Neutrophil (primary cell): ENCODE results near the gene PCSK2.

Experiments
- H3K27ac ChIP-seq: fragments of 200-600 bp; sonication (generic); 2 replicates; pipeline ENCODE4 v1.5.1; 2016; ENCODE audit warnings: mild to moderate bottlenecking, moderate library complexity
- H3K27me3 ChIP-seq: fragments of 200-600 bp; sonication (generic); 2 replicates; pipeline ENCODE4 v1.6.0; 2016; ENCODE audit warnings: mild to moderate bottlenecking
- H3K36me3 ChIP-seq: fragments of 200-600 bp; sonication (generic); 2 replicates; pipeline ENCODE4 v1.5.1; 2017
- H3K4me1 ChIP-seq, 2 experiments: fragments of 200-600 bp in 1 of 2; sonication (generic) in 1 of 2; 1 replicate in 1 of 2; 2 replicates in 1 of 2; pipeline versions ENCODE4 v1.5.1 to v1.6.1; 2013 to 2016; ENCODE audit warnings: low read depth in 1 of 2, low read length in 1 of 2, mild to moderate bottlenecking in 1 of 2, moderate library complexity in 1 of 2; ENCODE audit not compliant: control insufficient read depth in 1 of 2, insufficient read depth in 1 of 2
- H3K4me3 ChIP-seq, 2 experiments: fragments of 200-600 bp in 1 of 2; sonication (generic) in 1 of 2; 1 replicate in 1 of 2; 2 replicates in 1 of 2; pipeline ENCODE4 v1.5.1; 2013 to 2016; ENCODE audit warnings: low read depth in 1 of 2, low read length in 1 of 2, mild to moderate bottlenecking in 1 of 2, moderate library complexity in 1 of 2
- H3K9me3 ChIP-seq: fragments of 200-600 bp; sonication (generic); 2 replicates; pipeline ENCODE4 v1.5.1; 2016
- CTCF ChIP-seq: fragments of 200-600 bp; sonication (generic); IDR thresholded peaks from 2 replicates; pipeline ENCODE4 v1.5.1; 2016; ENCODE audit warnings: antibody characterized with exemption

Gene PCSK2

GRCh38 chr20:17505636-17506517 is 279.0 kb downstream of the PCSK2 start:
- Histone ChIP-seq H3K27ac (peak overlapping the region; percentile 65), H3K27me3 (peaks cover 8% of the 10 kb centered on the region), H3K9me3 (no peaks in the 10 kb centered on the region), H3K4me3 (peak overlapping the region in 1 of 2 experiments; percentile 49), H3K4me1 (peaks cover 12 to 13% of the 10 kb centered on the region in 2 experiments), H3K36me3 (no peaks in the 10 kb centered on the region)
- no peak for TF ChIP-seq CTCF

GRCh38 chr20:17507032-17507431 is 280.2 kb downstream of the PCSK2 start:
- H3K9me3 ChIP-seq = no peaks in the 10 kb centered on the region
- no peaks in the 10 kb centered on the region for H3K36me3 ChIP-seq
- H3K27ac ChIP-seq = no peak overlapping the region
- no peak for TF ChIP-seq CTCF
- peaks cover 12 to 13% of the 10 kb centered on the region in 2 experiments for H3K4me1 ChIP-seq
- H3K4me3 ChIP-seq = no peak overlapping the region
- peaks cover 8% of the 10 kb centered on the region for H3K27me3 ChIP-seq

- Histone ChIP-seq H3K9me3 (no peaks in the 10 kb centered on the region), H3K36me3 (no peaks in the 10 kb centered on the region), H3K27me3 (peaks cover 8% of the 10 kb centered on the region), H3K4me1 (peaks cover 12 to 13% of the 10 kb centered on the region in 2 experiments), H3K4me3 (no peak overlapping the region), H3K27ac (no peak overlapping the region)
- TF ChIP-seq CTCF = no peak
Observed at GRCh38 chr20:17507531-17507930, 280.7 kb downstream of the PCSK2 start.

- Histone ChIP-seq H3K4me1 (peaks cover 12 to 13% of the 10 kb centered on the region in 2 experiments), H3K9me3 (no peaks in the 10 kb centered on the region), H3K4me3 (no peak overlapping the region), H3K27me3 (peaks cover 8% of the 10 kb centered on the region), H3K27ac (no peak overlapping the region), H3K36me3 (no peaks in the 10 kb centered on the region)
- no peak for TF ChIP-seq CTCF
Observed at GRCh38 chr20:17508756-17509155, 281.9 kb downstream of the PCSK2 start.

- Histone ChIP-seq H3K27ac (no peak overlapping the region), H3K4me3 (no peak overlapping the region)
- no peak for TF ChIP-seq CTCF
Observed at GRCh38 chr20:17510548-17510947, 283.7 kb downstream of the PCSK2 start.

More at GRCh38 chr20:17510548-17510947, 283.7 kb downstream of the PCSK2 start:
- Histone ChIP-seq H3K27me3 (peaks cover 15% of the 10 kb centered on the region), H3K9me3 (no peaks in the 10 kb centered on the region), H3K36me3 (no peaks in the 10 kb centered on the region), H3K4me1 (peaks cover 1 to 2% of the 10 kb centered on the region in 2 experiments)
